Measurements from ENCODE around the gene MAML2.

DNA sequence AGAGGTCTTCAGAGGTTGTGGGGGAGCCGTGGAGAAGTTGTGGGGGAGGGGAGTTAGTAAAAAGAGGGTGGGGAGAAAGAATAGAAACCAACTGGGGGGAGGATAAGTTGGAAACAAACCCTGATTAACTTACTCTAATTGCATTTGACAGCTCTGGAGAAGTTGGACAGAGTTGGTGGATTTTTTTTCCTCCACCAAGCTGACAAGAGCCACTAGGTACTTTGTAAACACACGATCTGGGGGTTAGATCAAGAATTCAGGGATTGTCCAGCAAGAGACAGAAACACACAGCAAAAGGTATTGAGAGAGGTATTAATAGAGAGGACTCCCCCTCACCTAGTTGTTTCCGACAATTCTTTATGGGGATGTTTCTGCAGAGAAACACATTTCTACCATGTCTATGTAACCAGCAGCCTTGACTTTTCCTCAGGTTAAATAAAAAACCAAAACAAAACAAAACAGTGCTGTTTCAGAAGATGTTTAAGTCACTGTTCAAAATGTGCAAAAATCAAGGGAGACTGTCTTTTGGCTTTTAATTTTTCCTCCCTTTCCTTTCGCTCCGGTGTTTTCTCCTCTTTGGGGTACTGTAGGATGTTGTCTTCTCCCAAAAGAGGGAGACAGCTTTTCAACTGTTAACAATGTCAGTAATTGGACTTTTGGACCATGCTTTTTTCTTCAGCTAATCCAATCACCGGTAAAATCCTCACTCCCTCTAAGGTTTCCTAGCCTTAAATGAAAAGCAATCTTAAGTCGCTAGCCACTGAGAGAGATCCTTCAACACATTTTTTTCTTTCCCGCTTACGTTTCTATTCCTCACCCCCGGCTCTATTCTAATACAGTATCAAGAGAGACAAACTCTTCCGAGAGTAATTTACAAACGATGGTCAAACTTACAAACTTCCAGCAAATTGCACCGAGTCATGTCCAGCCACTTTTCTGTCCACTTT is 708 bp downstream of the MAML2 start:
- TF ChIP-seq, protein P1, sequence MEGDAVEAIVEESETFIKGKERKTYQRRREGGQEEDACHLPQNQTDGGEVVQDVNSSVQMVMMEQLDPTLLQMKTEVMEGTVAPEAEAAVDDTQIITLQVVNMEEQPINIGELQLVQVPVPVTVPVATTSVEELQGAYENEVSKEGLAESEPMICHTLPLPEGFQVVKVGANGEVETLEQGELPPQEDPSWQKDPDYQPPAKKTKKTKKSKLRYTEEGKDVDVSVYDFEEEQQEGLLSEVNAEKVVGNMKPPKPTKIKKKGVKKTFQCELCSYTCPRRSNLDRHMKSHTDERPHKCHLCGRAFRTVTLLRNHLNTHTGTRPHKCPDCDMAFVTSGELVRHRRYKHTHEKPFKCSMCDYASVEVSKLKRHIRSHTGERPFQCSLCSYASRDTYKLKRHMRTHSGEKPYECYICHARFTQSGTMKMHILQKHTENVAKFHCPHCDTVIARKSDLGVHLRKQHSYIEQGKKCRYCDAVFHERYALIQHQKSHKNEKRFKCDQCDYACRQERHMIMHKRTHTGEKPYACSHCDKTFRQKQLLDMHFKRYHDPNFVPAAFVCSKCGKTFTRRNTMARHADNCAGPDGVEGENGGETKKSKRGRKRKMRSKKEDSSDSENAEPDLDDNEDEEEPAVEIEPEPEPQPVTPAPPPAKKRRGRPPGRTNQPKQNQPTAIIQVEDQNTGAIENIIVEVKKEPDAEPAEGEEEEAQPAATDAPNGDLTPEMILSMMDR (IDR thresholded peaks at IDR 0.05) = no peak
- TF ChIP-seq POLR2A (IDR thresholded peaks at IDR 0.05) = no peak

All from esophagus squamous epithelium (tissue), 4 donors.